ENCODE results near the gene PXYLP1.

Gene PXYLP1

DNA sequence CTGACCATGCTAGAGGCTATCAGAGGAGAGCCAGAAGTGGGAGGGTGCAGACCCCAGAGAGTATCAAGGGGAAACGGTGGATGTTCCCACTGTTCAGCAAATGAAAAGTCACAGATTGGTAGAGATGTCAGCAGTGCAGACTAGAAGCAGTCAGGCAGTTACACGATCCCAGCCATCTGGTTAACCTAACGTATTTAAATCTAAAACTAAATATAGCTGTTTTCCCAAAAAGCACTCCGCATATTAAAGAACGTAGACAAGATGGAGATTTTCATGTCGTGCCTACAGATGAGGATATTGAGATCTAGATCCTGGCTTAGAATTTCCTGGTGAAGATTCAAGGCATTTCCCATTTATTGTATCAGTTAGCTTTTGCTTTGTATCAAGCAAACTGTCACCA is 25.2 kb downstream of the PXYLP1 start:
- H3K4me3 ChIP-seq (ENCODE audit: low read depth, low read length), result no peak overlapping the region
- TF ChIP-seq, protein P1, sequence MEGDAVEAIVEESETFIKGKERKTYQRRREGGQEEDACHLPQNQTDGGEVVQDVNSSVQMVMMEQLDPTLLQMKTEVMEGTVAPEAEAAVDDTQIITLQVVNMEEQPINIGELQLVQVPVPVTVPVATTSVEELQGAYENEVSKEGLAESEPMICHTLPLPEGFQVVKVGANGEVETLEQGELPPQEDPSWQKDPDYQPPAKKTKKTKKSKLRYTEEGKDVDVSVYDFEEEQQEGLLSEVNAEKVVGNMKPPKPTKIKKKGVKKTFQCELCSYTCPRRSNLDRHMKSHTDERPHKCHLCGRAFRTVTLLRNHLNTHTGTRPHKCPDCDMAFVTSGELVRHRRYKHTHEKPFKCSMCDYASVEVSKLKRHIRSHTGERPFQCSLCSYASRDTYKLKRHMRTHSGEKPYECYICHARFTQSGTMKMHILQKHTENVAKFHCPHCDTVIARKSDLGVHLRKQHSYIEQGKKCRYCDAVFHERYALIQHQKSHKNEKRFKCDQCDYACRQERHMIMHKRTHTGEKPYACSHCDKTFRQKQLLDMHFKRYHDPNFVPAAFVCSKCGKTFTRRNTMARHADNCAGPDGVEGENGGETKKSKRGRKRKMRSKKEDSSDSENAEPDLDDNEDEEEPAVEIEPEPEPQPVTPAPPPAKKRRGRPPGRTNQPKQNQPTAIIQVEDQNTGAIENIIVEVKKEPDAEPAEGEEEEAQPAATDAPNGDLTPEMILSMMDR (IDR thresholded peaks at IDR 0.05; ENCODE audit: borderline replicate concordance, insufficient read depth, low read depth, low read length), result no peak

DNA sequence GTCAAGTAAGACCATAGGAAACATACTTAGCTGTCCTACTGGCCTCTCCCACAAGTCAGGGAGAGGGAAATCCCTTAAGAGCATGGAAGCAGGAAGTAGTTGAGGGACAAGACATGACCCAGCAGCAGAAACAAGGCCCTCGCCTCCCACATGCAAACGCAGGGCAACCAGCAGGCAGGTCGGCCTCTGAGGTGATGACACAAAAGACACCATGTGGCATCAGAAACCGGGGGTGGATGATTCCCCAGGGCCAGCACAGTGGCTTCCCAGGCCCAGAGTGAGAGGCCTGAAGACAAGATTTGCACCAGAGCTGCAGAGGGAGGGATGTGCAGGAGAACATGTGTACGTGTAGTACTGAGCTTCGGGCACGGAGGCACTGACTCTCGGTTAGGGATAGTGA is 26.3 kb downstream of the PXYLP1 start:
- no peak overlapping the region for H3K4me3 ChIP-seq (ENCODE audit: low read depth, low read length)
- TF ChIP-seq, protein P1 (IDR thresholded peaks at IDR 0.05; ENCODE audit: borderline replicate concordance, insufficient read depth, low read depth, low read length), result no peak

DNA sequence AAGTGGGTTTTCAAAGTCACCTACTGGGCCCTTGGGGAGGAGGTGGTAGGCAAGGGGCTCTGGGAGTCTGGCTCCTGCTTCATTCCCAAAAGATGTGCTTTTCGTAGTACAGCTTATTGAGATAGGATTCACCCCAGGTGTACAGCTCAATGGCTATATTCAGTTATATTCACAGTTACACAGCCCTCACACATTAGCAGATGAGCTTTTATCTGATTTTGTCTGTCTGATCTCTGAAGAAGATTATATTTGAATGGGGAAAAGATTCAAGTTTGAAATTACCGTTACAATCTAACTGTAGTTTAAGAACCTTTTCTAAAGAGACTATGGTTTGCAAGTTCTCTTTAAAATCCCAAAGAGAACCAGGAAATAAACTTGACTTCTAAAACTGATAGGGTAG is 27.3 kb downstream of the PXYLP1 start:
- no peak overlapping the region for H3K4me3 ChIP-seq (ENCODE audit: low read depth, low read length)
- TF ChIP-seq, protein P1 (IDR thresholded peaks at IDR 0.05; ENCODE audit: borderline replicate concordance, insufficient read depth, low read depth, low read length), result no peak

DNA sequence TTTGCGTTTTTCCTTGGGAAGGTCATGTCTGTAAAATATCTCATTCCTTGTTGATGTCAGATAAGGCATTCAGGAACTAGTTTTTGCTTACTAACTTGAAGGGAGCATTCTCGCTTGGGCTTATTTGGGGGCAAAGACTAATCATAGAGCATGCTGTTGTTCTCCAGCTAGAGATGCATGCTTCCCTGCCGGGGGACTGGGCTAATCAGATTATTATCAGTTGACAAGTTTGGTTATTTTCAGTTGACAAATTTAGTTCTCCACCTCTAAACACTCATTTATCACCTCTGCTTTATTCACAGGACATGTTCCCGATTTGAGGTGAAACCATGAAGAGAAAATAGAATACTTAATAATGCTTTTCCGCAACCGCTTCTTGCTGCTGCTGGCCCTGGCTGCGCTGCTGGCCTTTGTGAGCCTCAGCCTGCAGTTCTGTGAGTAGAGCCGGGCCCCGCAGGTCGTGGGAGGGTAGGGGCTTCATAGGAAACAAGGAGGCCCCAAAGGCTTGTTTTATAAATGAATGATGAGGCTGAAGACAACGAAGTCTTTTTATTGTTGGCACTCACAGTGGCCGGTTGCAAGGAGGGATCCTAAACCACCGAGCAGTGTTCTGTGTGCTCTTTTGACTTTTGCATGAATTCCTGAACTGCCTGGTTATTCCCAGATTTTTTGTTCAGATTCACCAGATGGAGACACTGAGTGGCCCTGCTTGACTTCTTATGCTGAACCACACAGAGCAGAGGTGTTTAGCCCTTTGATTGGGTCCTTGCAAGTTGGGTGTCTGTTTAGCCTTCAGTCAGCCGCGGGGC is 28.4 kb downstream of the PXYLP1 start:
- no peak overlapping the region for H3K4me3 ChIP-seq (ENCODE audit: low read depth, low read length)
- TF ChIP-seq, protein P1 (IDR thresholded peaks at IDR 0.05; ENCODE audit: borderline replicate concordance, insufficient read depth, low read depth, low read length), result no peak

DNA sequence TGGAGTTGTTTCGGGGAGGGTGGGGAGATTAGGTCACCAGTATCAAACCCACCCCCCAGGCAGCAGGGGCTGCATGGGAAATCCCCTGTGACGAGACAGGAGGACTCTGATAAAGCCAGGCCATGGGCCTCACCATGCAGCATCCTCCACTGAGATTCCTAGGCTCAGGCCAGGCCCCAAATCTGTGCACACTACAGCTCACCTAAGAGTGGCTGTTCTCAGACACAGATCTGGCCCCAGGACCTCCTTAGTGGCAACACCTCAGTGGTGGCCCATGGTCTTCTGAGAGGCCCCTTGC is 29.0 kb downstream of the PXYLP1 start:
- TF ChIP-seq, protein P1 (IDR thresholded peaks at IDR 0.05; ENCODE audit: borderline replicate concordance, insufficient read depth, low read depth, low read length), result no peak
- H3K4me3 ChIP-seq (ENCODE audit: low read depth, low read length), result no peak overlapping the region

DNA sequence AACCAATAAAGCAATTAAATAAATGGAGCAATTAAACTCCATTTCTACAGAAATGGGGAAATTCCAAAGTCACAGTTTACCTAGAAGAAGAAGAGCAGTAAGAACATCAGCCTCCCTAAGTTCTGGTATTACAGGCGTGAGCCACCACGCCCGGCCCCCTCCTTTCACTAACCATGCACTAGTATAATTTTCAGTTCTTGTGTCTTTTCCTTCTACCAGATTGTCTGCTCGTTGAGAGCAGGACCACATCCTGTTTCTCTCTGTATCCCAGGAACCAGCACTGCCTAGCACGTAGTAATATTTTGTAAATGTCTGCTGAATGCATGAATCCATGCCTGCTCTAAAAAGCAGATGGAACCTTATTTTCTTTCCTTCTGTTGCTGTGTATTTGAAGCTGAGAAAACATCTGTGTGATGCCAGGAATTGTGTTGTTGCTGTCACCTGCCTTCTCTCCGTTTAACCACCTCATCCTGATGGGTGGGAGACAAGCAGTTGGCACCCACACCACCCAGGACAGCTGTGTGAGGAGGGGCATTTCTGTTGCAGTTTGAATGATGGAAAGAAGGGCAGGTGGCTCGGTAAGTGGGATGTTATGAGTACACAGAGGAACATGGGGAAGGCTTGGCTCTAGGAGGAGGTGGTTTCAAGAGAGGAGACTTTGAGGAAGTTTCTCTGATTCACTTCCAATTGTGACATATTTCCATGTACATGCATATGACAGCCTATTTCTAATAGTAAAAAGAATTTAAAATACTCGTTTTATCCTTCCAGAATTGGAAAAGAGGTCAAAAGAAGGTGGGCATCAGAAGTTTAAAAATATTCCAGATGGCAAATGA is 30.1 kb downstream of the PXYLP1 start:
- H3K4me3 ChIP-seq (ENCODE audit: low read depth, low read length), result no peak overlapping the region
- TF ChIP-seq, protein P1 (IDR thresholded peaks at IDR 0.05; ENCODE audit: borderline replicate concordance, insufficient read depth, low read depth, low read length), result no peak

DNA sequence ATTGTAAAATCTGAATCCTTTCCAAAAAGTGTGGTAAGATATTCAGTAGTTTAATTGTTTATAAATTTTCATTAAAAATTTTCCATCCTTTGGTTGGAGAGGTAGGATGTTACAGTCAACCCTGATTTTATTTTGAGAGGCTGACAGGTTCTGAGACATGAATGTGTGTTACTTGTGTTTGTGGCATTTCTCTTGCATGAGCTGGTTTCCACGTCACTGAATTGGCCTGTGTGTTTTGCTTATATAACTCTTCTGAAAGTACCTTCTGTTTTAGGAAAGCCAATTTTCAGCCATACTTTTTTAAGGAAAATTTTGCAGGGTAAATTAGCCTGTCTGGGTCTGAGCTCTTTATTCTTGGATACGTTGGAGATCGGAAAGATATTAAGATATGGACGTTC is 30.7 kb downstream of the PXYLP1 start:
- TF ChIP-seq, protein P1 (IDR thresholded peaks at IDR 0.05; ENCODE audit: borderline replicate concordance, insufficient read depth, low read depth, low read length), result no peak

More for the DNA sequence above, 30.7 kb downstream of the PXYLP1 start:
- H3K4me3 ChIP-seq (ENCODE audit: low read depth, low read length), result no peak overlapping the region
